ENCODE data around the gene IQCN.

IQCN gene

GRCh38 chr19:18291019-18291524, 16.8 kb upstream of the IQCN start:
- TF ChIP-seq POLR2AphosphoS5 (IDR thresholded peaks at IDR 0.05; ENCODE audit: low read depth): no peak
- TF ChIP-seq GABPA (IDR thresholded peaks at IDR 0.05; ENCODE audit: low read depth): no peak
- TF ChIP-seq, protein P1, sequence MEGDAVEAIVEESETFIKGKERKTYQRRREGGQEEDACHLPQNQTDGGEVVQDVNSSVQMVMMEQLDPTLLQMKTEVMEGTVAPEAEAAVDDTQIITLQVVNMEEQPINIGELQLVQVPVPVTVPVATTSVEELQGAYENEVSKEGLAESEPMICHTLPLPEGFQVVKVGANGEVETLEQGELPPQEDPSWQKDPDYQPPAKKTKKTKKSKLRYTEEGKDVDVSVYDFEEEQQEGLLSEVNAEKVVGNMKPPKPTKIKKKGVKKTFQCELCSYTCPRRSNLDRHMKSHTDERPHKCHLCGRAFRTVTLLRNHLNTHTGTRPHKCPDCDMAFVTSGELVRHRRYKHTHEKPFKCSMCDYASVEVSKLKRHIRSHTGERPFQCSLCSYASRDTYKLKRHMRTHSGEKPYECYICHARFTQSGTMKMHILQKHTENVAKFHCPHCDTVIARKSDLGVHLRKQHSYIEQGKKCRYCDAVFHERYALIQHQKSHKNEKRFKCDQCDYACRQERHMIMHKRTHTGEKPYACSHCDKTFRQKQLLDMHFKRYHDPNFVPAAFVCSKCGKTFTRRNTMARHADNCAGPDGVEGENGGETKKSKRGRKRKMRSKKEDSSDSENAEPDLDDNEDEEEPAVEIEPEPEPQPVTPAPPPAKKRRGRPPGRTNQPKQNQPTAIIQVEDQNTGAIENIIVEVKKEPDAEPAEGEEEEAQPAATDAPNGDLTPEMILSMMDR (IDR thresholded peaks at IDR 0.05; ENCODE audit: insufficient read depth, low read length): no peak
- no peak for TF ChIP-seq SPI1 (IDR thresholded peaks at IDR 0.05; ENCODE audit: borderline replicate concordance, low read depth)
- TF ChIP-seq, protein P2, sequence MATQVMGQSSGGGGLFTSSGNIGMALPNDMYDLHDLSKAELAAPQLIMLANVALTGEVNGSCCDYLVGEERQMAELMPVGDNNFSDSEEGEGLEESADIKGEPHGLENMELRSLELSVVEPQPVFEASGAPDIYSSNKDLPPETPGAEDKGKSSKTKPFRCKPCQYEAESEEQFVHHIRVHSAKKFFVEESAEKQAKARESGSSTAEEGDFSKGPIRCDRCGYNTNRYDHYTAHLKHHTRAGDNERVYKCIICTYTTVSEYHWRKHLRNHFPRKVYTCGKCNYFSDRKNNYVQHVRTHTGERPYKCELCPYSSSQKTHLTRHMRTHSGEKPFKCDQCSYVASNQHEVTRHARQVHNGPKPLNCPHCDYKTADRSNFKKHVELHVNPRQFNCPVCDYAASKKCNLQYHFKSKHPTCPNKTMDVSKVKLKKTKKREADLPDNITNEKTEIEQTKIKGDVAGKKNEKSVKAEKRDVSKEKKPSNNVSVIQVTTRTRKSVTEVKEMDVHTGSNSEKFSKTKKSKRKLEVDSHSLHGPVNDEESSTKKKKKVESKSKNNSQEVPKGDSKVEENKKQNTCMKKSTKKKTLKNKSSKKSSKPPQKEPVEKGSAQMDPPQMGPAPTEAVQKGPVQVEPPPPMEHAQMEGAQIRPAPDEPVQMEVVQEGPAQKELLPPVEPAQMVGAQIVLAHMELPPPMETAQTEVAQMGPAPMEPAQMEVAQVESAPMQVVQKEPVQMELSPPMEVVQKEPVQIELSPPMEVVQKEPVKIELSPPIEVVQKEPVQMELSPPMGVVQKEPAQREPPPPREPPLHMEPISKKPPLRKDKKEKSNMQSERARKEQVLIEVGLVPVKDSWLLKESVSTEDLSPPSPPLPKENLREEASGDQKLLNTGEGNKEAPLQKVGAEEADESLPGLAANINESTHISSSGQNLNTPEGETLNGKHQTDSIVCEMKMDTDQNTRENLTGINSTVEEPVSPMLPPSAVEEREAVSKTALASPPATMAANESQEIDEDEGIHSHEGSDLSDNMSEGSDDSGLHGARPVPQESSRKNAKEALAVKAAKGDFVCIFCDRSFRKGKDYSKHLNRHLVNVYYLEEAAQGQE (IDR thresholded peaks at IDR 0.05; ENCODE audit: insufficient replicate concordance, low read depth): no peak
- H3K4me3 ChIP-seq (replicated peaks; ENCODE audit: insufficient read depth, low read length): peak overlapping the region; percentile 41
- DNase-seq (ENCODE audit: low read depth in 1 of 2, low spot score in 1 of 2): no peak
- peak overlapping the region; percentile 96 for H3K27ac ChIP-seq (replicated peaks)
- H3K27me3 ChIP-seq (ENCODE audit: insufficient read depth, poor library complexity, severe bottlenecking): no peaks in the 10 kb centered on the region

- TF ChIP-seq POLR2AphosphoS5 (IDR thresholded peaks at IDR 0.05; ENCODE audit: low read depth): peak; percentile 36; the same call in 1 of the 2 replicates
- TF ChIP-seq SPI1 (IDR thresholded peaks at IDR 0.05; ENCODE audit: borderline replicate concordance, low read depth): no peak
- Histone ChIP-seq H3K27me3 (ENCODE audit: insufficient read depth, poor library complexity, severe bottlenecking) (no peaks in the 10 kb centered on the region), H3K27ac (replicated peaks) (peak overlapping the region; percentile 96), H3K4me3 (replicated peaks; ENCODE audit: insufficient read depth, low read length) (no peak overlapping the region)
- DNase-seq (ENCODE audit: low read depth in 1 of 2, low spot score in 1 of 2): peak in 1 of 2 experiments; percentile 79
Observed at GRCh38 chr19:18290302-18291018, 16.2 kb upstream of the IQCN start.

DNA sequence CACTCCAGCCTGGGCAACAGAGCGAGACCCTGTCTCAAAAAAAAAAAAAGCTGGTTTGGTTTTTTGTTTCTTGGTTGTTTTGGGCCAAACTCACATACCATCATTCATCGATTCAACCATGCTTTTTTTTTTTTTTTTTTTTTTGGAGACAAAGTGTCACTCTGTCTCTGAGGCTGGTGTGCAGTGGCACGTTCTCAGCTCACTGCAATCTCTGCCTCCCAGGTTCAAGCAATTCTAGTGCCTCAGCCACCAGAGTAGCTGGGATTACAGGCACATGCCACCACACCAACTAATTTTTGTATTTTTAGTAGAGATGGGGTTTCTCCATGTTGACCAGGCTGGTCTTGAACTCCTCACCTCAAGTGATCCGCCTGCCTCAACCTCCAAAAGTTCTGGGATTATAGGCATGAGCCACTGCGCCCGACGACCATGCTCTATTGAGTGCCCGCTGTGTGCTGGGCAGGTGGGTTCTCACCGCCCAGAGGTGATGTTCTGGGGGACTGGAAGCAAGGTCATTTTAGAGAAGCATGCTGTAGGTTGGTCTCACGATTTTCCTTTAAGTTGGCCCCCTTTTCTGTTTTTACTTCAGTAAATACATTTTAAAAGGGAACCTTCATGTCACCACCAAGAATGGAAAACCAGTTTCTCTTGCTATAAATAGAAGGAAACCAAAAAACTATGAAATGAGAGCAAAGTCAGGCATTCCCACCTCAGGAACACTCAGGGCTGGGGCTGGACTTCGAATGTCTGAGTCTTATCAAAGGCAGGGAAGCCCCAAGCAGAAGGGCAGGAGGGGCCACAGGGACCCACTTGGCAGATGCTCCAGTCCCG, 15.4 kb upstream of the IQCN start:
- H3K27me3 ChIP-seq (ENCODE audit: insufficient read depth, poor library complexity, severe bottlenecking): no peaks in the 10 kb centered on the region
- no peak for DNase-seq (ENCODE audit: low read depth in 1 of 2, low spot score in 1 of 2)
- TF ChIP-seq, protein P2 (IDR thresholded peaks at IDR 0.05; ENCODE audit: insufficient replicate concordance, low read depth): no peak
- TF ChIP-seq GABPA (IDR thresholded peaks at IDR 0.05; ENCODE audit: low read depth) (no peak), SPI1 (IDR thresholded peaks at IDR 0.05; ENCODE audit: borderline replicate concordance, low read depth) (no peak), POLR2AphosphoS5 (IDR thresholded peaks at IDR 0.05; ENCODE audit: low read depth) (no peak)
- TF ChIP-seq, protein P1 (IDR thresholded peaks at IDR 0.05; ENCODE audit: insufficient read depth, low read length): no peak
- H3K27ac ChIP-seq (replicated peaks): peak overlapping the region; percentile 96
- no peak overlapping the region for H3K4me3 ChIP-seq (replicated peaks; ENCODE audit: insufficient read depth, low read length)
